IPS DF 4.7 (cell line): ENCODE measurements around the gene NR2C2.
"Not testable (repeated sequence)": the region's sequence is repeated elsewhere in the genome, so short reads cannot be mapped to it uniquely, and the experiment has no call there.

ENCODE experiments used
- DNase-seq: peaks from one replicate; pipeline ENCODE4 v3.0.0-alpha.2; 2013; ENCODE audit warnings: low spot score; ENCODE audit errors: extremely low read depth

The NR2C2 gene

GRCh38 chr3:14947100-14947885 is at the start of gene NR2C2:
Gene NR2C2, plus strand, starts transcription at chr3:14947583. Its CDS starts 56,332 bp downstream, at chr3:15003915.
- no peak for DNase-seq

- no peak for DNase-seq
Observed at GRCh38 chr3:14898929-14899328, 48.5 kb upstream of the NR2C2 start.

GRCh38 chr3:14899993-14900618 is 47.3 kb upstream of the NR2C2 start:
- no peak for DNase-seq

GRCh38 chr3:14900881-14901873 is 46.2 kb upstream of the NR2C2 start:
- DNase-seq, result no peak

- DNase-seq, result no peak
Observed at GRCh38 chr3:14902719-14903118, 44.7 kb upstream of the NR2C2 start.

GRCh38 chr3:14903501-14903900 is 43.9 kb upstream of the NR2C2 start:
- not testable (repeated sequence) for DNase-seq

- DNase-seq, result no peak
Observed at GRCh38 chr3:14905055-14905657, 42.2 kb upstream of the NR2C2 start.

GRCh38 chr3:14906355-14906971 is 40.9 kb upstream of the NR2C2 start:
- no peak for DNase-seq

- no peak for DNase-seq
Observed at GRCh38 chr3:14907043-14907966, 40.1 kb upstream of the NR2C2 start.

- no peak for DNase-seq
Observed at GRCh38 chr3:14909250-14909649, 38.1 kb upstream of the NR2C2 start.

- DNase-seq, result no peak
Observed at GRCh38 chr3:14911651-14912050, 35.7 kb upstream of the NR2C2 start.

GRCh38 chr3:14913071-14913925 is 34.1 kb upstream of the NR2C2 start:
- no peak for DNase-seq

- no peak for DNase-seq
Observed at GRCh38 chr3:14913926-14914778, 33.2 kb upstream of the NR2C2 start.

- no peak for DNase-seq
Observed at GRCh38 chr3:14914779-14915117, 32.6 kb upstream of the NR2C2 start.

- no peak for DNase-seq
Observed at GRCh38 chr3:14915636-14916222, 31.7 kb upstream of the NR2C2 start.

- no peak for DNase-seq
Observed at GRCh38 chr3:14918356-14918860, 29.0 kb upstream of the NR2C2 start.

- no peak for DNase-seq
Observed at GRCh38 chr3:14920536-14920935, 26.8 kb upstream of the NR2C2 start.
